Neuronal stem cell (in vitro differentiated cells): ENCODE measurements around the gene PIM2.

ENCODE experiments used
- DNase-seq: peaks from one replicate; pipeline ENCODE4 v3.0.0-alpha.2; 2013; ENCODE audit warnings: low spot score
- H2AFZ ChIP-seq: one replicate; pipeline ENCODE4 v1.6.1; 2013; ENCODE audit warnings: mild to moderate bottlenecking, low read length, inconsistent platforms
- H2AK5ac ChIP-seq: 2 replicates; pipeline ENCODE4 v1.6.1; 2013; ENCODE audit warnings: low read depth, mild to moderate bottlenecking, inconsistent platforms, low read length, moderate library complexity, mixed read lengths
- H2BK120ac ChIP-seq: 2 replicates; pipeline ENCODE4 v1.6.1; 2013; ENCODE audit warnings: low read depth, mild to moderate bottlenecking, inconsistent platforms, low read length, moderate library complexity, mixed read lengths
- H2BK12ac ChIP-seq: one replicate; pipeline ENCODE4 v1.6.1; 2013; ENCODE audit warnings: low read length, inconsistent platforms
- H2BK15ac ChIP-seq: 2 replicates; pipeline ENCODE4 v1.6.1; 2013; ENCODE audit warnings: mild to moderate bottlenecking, low read length, inconsistent platforms, mixed read lengths
- H2BK5ac ChIP-seq: one replicate; pipeline ENCODE4 v1.6.1; 2013; ENCODE audit warnings: inconsistent platforms, mild to moderate bottlenecking, low read length, moderate library complexity
- H3K14ac ChIP-seq: one replicate; pipeline ENCODE4 v1.6.1; 2013; ENCODE audit warnings: low read length, inconsistent platforms
- H3K18ac ChIP-seq: 2 replicates; pipeline ENCODE4 v1.6.1; 2013; ENCODE audit warnings: low read length, inconsistent platforms
- H3K23ac ChIP-seq: 2 replicates; pipeline ENCODE4 v1.6.1; 2013; ENCODE audit warnings: low read depth, mild to moderate bottlenecking, mixed read lengths, low read length, inconsistent platforms; ENCODE audit not compliant: poor library complexity
- H3K27ac ChIP-seq: replicated peaks from 3 replicates; pipeline ENCODE4 v1.5.1; 2013; ENCODE audit warnings: low read length, inconsistent platforms
- H3K27me3 ChIP-seq, 3 experiments: 2 replicates each; pipeline ENCODE4 v1.6.1; 2013; ENCODE audit warnings: low read length in 3 of 3, mild to moderate bottlenecking in 2 of 3, inconsistent platforms in 1 of 3, low read depth in 1 of 3, mixed read lengths in 1 of 3, moderate library complexity in 1 of 3; ENCODE audit not compliant: control insufficient read depth in 3 of 3, insufficient read depth in 3 of 3
- H3K36me3 ChIP-seq, 2 donors: replicated peaks in 1 of 2; 2 replicates each; pipeline ENCODE4 v1.6.1; 2013; ENCODE audit warnings: low read length in 2 of 2; ENCODE audit not compliant: control insufficient read depth in 2 of 2, insufficient read depth in 2 of 2
- H3K4ac ChIP-seq: 2 replicates; pipeline ENCODE4 v1.6.1; 2013; ENCODE audit warnings: inconsistent platforms, mild to moderate bottlenecking, low read length, moderate library complexity
- H3K4me1 ChIP-seq, 2 donors: 1 replicate in 1 of 2; 2 replicates in 1 of 2; pipeline ENCODE4 v1.6.1; 2013; ENCODE audit warnings: low read length in 2 of 2, low read depth in 1 of 2; ENCODE audit not compliant: control insufficient read depth in 2 of 2, insufficient read depth in 1 of 2
- H3K4me2 ChIP-seq: one replicate; pipeline ENCODE4 v1.6.1; 2013; ENCODE audit warnings: mild to moderate bottlenecking, low read length, inconsistent platforms; ENCODE audit not compliant: insufficient read depth, poor library complexity, severe bottlenecking
- H3K4me3 ChIP-seq, 2 donors: 2 replicates each; pipeline ENCODE4 v1.5.1; 2013; ENCODE audit warnings: low read length in 2 of 2, mild to moderate bottlenecking in 2 of 2, inconsistent platforms in 1 of 2, moderate library complexity in 1 of 2
- H3K79me1 ChIP-seq: one replicate; pipeline ENCODE4 v1.6.1; 2013; ENCODE audit warnings: low read depth, mild to moderate bottlenecking, inconsistent platforms, low read length, moderate library complexity
- H3K9ac ChIP-seq: one replicate; pipeline ENCODE4 v1.6.1; 2013; ENCODE audit warnings: mild to moderate bottlenecking, low read depth, low read length, inconsistent platforms; ENCODE audit not compliant: poor library complexity
- H3K9me3 ChIP-seq, 2 donors: replicated peaks in 1 of 2; 2 replicates each; pipeline versions ENCODE3 to v1.6.1; 2013; ENCODE audit warnings: low read length in 2 of 2, mild to moderate bottlenecking in 2 of 2, inconsistent platforms in 1 of 2, low read depth in 1 of 2, mixed read lengths in 1 of 2, moderate library complexity in 1 of 2; ENCODE audit not compliant: control insufficient read depth in 2 of 2, insufficient read depth in 1 of 2
- H4K8ac ChIP-seq: one replicate; pipeline ENCODE4 v1.6.1; 2013; ENCODE audit warnings: low read depth, mild to moderate bottlenecking, inconsistent platforms, low read length, moderate library complexity
- H4K91ac ChIP-seq: one replicate; pipeline ENCODE4 v1.6.1; 2013; ENCODE audit warnings: low read length, low read depth, mild to moderate bottlenecking, inconsistent platforms; ENCODE audit not compliant: poor library complexity
- WGBS, 2 donors: extraction: QIAGEN DNeasy Blood & Tissue Kit; methylation state at CpG; one replicate each; pipeline ENCODE4 v1.1.7; 2013; ENCODE audit warnings: missing lambda C conversion rate in 2 of 2, mixed read lengths in 1 of 2; ENCODE audit not compliant: insufficient read length in 2 of 2, insufficient replicate concordance in 1 of 2; ENCODE audit errors: extremely low coverage in 2 of 2; 5-methylcytosine and 5-hydroxymethylcytosine counted together

Gene PIM2

GRCh38 chrX:48896611-48897011, 22.2 kb downstream of the PIM2 start:
- no peak overlapping the region for H2BK5ac ChIP-seq
- H3K23ac ChIP-seq = no peak overlapping the region
- H3K14ac ChIP-seq = no peak overlapping the region
- H2BK120ac ChIP-seq = no peak overlapping the region
- H3K9me3 ChIP-seq = no peaks in the 10 kb centered on the region
- H3K4me2 ChIP-seq = peak overlapping the region; percentile 61
- no peak overlapping the region for H4K91ac ChIP-seq
- peak overlapping the region; percentile 57 to 98 for H3K4me3 ChIP-seq
- H2BK15ac ChIP-seq = no peak overlapping the region
- H3K4ac ChIP-seq = no peak overlapping the region
- H2AFZ ChIP-seq = no peak overlapping the region
- no peaks in the 10 kb centered on the region for H3K27me3 ChIP-seq
- H3K9ac ChIP-seq = no peak overlapping the region
- WGBS, 2 donors = no CpG with 5 or more reads among the region's 9 CpGs
- no peak overlapping the region for H2AK5ac ChIP-seq
- H3K79me1 ChIP-seq = peaks cover 1% of the 10 kb centered on the region
- no peak overlapping the region for H4K8ac ChIP-seq
- no peak overlapping the region for H3K27ac ChIP-seq
- H3K4me1 ChIP-seq = peaks cover 2 to 7% of the 10 kb centered on the region in 2 donors
- H2BK12ac ChIP-seq = no peak overlapping the region
- DNase-seq = no peak
- no peak overlapping the region for H3K18ac ChIP-seq
- peaks cover 14 to 48% of the 10 kb centered on the region in 2 donors for H3K36me3 ChIP-seq

- no peak overlapping the region for H3K27ac ChIP-seq
- H2BK15ac ChIP-seq = no peak overlapping the region
- no peak overlapping the region for H2BK120ac ChIP-seq
- no peak overlapping the region for H2AFZ ChIP-seq
- H3K18ac ChIP-seq = no peak overlapping the region
- H3K4ac ChIP-seq = no peak overlapping the region
- H2AK5ac ChIP-seq = no peak overlapping the region
- no peak overlapping the region for H4K91ac ChIP-seq
- H3K9me3 ChIP-seq = no peaks in the 10 kb centered on the region
- no peak overlapping the region for H4K8ac ChIP-seq
- H2BK5ac ChIP-seq = no peak overlapping the region
- H3K79me1 ChIP-seq = no peaks in the 10 kb centered on the region
- WGBS, 2 donors = no CpG with 5 or more reads among the region's 6 CpGs
- DNase-seq = no peak
- H3K4me3 ChIP-seq = no peak overlapping the region
- no peak overlapping the region for H3K23ac ChIP-seq
- no peak overlapping the region for H2BK12ac ChIP-seq
- H3K4me1 ChIP-seq = peaks cover 2 to 7% of the 10 kb centered on the region in 2 donors
- H3K27me3 ChIP-seq = no peaks in the 10 kb centered on the region
- peaks cover 10 to 39% of the 10 kb centered on the region in 2 donors for H3K36me3 ChIP-seq
- no peak overlapping the region for H3K4me2 ChIP-seq
- H3K9ac ChIP-seq = no peak overlapping the region
- H3K14ac ChIP-seq = no peak overlapping the region
These were observed 23.9 kb downstream of the PIM2 start for GRCh38 chrX:48894891-48895290.

- no peak overlapping the region for H3K9ac ChIP-seq
- H3K4me1 ChIP-seq = peaks cover 2 to 7% of the 10 kb centered on the region in 2 donors
- H3K4me2 ChIP-seq = no peak overlapping the region
- no peak overlapping the region for H3K14ac ChIP-seq
- no peak overlapping the region for H4K91ac ChIP-seq
- no peak overlapping the region for H3K18ac ChIP-seq
- no peaks in the 10 kb centered on the region for H3K27me3 ChIP-seq
- H2BK15ac ChIP-seq = no peak overlapping the region
- WGBS, 2 donors = no CpG with 5 or more reads among the region's 16 CpGs
- H2BK120ac ChIP-seq = no peak overlapping the region
- no peak overlapping the region for H3K23ac ChIP-seq
- H3K27ac ChIP-seq = no peak overlapping the region
- no peak overlapping the region for H2BK5ac ChIP-seq
- no peak overlapping the region for H2AK5ac ChIP-seq
- H3K36me3 ChIP-seq = peaks cover 10 to 30% of the 10 kb centered on the region in 2 donors
- H3K4ac ChIP-seq = no peak overlapping the region
- no peaks in the 10 kb centered on the region for H3K79me1 ChIP-seq
- H4K8ac ChIP-seq = no peak overlapping the region
- H2AFZ ChIP-seq = no peak overlapping the region
- DNase-seq = no peak
- H2BK12ac ChIP-seq = no peak overlapping the region
- no peaks in the 10 kb centered on the region for H3K9me3 ChIP-seq
- H3K4me3 ChIP-seq = no peak overlapping the region
These were observed 25.1 kb downstream of the PIM2 start for GRCh38 chrX:48893556-48894348.

GRCh38 chrX:48892896-48893295, 25.9 kb downstream of the PIM2 start:
- H4K8ac ChIP-seq = no peak overlapping the region
- H3K4ac ChIP-seq = no peak overlapping the region
- H3K4me3 ChIP-seq = no peak overlapping the region
- H2BK5ac ChIP-seq = no peak overlapping the region
- no peak overlapping the region for H2AFZ ChIP-seq
- no peak overlapping the region for H2BK120ac ChIP-seq
- no CpG with 5 or more reads among the region's 4 CpGs for WGBS, 2 donors
- no peak overlapping the region for H3K14ac ChIP-seq
- H3K4me2 ChIP-seq = no peak overlapping the region
- DNase-seq = no peak
- H3K79me1 ChIP-seq = no peaks in the 10 kb centered on the region
- no peak overlapping the region for H3K27ac ChIP-seq
- no peak overlapping the region for H2BK12ac ChIP-seq
- peaks cover 0 to 5% of the 10 kb centered on the region in 2 donors for H3K4me1 ChIP-seq
- no peak overlapping the region for H3K18ac ChIP-seq
- H3K23ac ChIP-seq = no peak overlapping the region
- H4K91ac ChIP-seq = no peak overlapping the region
- peaks cover 10 to 30% of the 10 kb centered on the region in 2 donors for H3K36me3 ChIP-seq
- no peak overlapping the region for H2BK15ac ChIP-seq
- H3K9me3 ChIP-seq = no peaks in the 10 kb centered on the region
- no peak overlapping the region for H2AK5ac ChIP-seq
- H3K9ac ChIP-seq = no peak overlapping the region
- no peaks in the 10 kb centered on the region for H3K27me3 ChIP-seq
